Heart left ventricle (tissue), 16 donors: ENCODE measurements around the gene IL36B. TPM values are rescaled to one million over a fixed set of nuclear protein-coding genes. Genes with fewer than 3 reads are reported as not detected.

Experiments used
- ATAC-seq, 4 donors: fragments of 200-7000 bp; cut with Tn5 transposase; one replicate each; pipeline ENCODE4 v1.9.1; 2020 to 2022; ENCODE audit warnings: moderate library complexity in 4 of 4, mild to moderate bottlenecking in 3 of 4, moderate number of reproducible peaks in 1 of 4
- DNase-seq, 5 donors: peaks; one replicate each; pipeline ENCODE4 v3.0.0-alpha.2; 2020
- H3K27ac ChIP-seq, 12 donors: fragments of 200-600 bp; sonication (generic) in 4 of 12; one replicate each; pipeline versions ENCODE4 v1.5.0 to v1.8.0; 2016 to 2022; ENCODE audit warnings: mild to moderate bottlenecking in 2 of 12
- H3K27me3 ChIP-seq, 9 donors: fragments of 200-600 bp; sonication (generic) in 2 of 9; one replicate each; pipeline versions ENCODE4 v1.5.1 to v1.8.0; 2016 to 2022; ENCODE audit warnings: mild to moderate bottlenecking in 3 of 9
- H3K36me3 ChIP-seq, 9 donors: fragments of 200-600 bp; sonication (generic) in 2 of 9; one replicate each; pipeline versions ENCODE4 v1.5.0 to v1.8.0; 2018 to 2022; ENCODE audit warnings: mild to moderate bottlenecking in 2 of 9
- H3K4me1 ChIP-seq, 12 donors: fragments of 200-600 bp; sonication (generic) in 4 of 12; one replicate each; pipeline versions ENCODE4 v1.5.0 to v1.8.0; 2016 to 2022; ENCODE audit warnings: mild to moderate bottlenecking in 3 of 12
- H3K4me3 ChIP-seq, 12 donors: fragments of 200-600 bp; sonication (generic) in 4 of 12; one replicate each; pipeline versions ENCODE4 v1.5.0 to v1.8.0; 2017 to 2022; ENCODE audit warnings: mild to moderate bottlenecking in 9 of 12, moderate library complexity in 4 of 12
- H3K9me3 ChIP-seq, 12 donors: fragments of 200-600 bp; sonication (generic) in 4 of 12; one replicate each; pipeline versions ENCODE4 v1.5.0 to v1.8.0; 2016 to 2022; ENCODE audit warnings: mild to moderate bottlenecking in 1 of 12
- POLR2A ChIP-seq, 2 donors: fragments of 450-650 bp; IDR thresholded peaks; one replicate each; pipeline ENCODE4 v1.6.1; 2017; ENCODE audit warnings: antibody characterized with exemption in 2 of 2, mild to moderate bottlenecking in 2 of 2, moderate library complexity in 2 of 2
- WGBS, 4 donors: extraction: QIAGEN DNeasy Blood & Tissue Kit in 2 of 4; methylation state at CpG; one replicate each; pipeline versions ENCODE4 v1.1.5 to v1.1.7; 2013 to 2018; 5-methylcytosine and 5-hydroxymethylcytosine counted together
- intact Hi-C, 10 donors: fragments of 100-400 bp; cut with DNase I; formaldehyde crosslinking; loops; one replicate each; pipeline versions ENCODE4 v1.11.1 to v1.14.2; 2022
- polyA plus RNA-seq, 2 donors: library from polyadenylated mRNA; stranded (reverse); fragments of 200-250 nt; gene quantifications; one replicate each; pipeline ENCODE4 v1.2.3, GENCODE V29; 2013
- total RNA-seq, 9 donors: library from RNA; depleted of rRNA in 2 of 9; stranded (reverse); fragments of >200 nt in 2 of 9; fragmentation: NEBNext Ultra II Directional in 3 of 9; extraction: Animal tissue kit (Norgen Biotek cat#: 25700) in 3 of 9; gene quantifications; one replicate each; pipeline versions ENCODE4 v1.1.0 to v1.2.4, GENCODE V29; 2016 to 2023
- TF ChIP-seq, protein P1 (sequence below), 12 donors: fragments of 200-600 bp; sonication (generic) in 4 of 12; IDR thresholded peaks; one replicate each; pipeline versions ENCODE4 v1.5.0 to v1.8.0; 2018 to 2022; ENCODE audit warnings: antibody characterized with exemption in 12 of 12, mild to moderate bottlenecking in 5 of 12
- donor health status: ischemic (EF 13 %, LVEDD 7.1; RV severe dilation, severe dysfunction).
- donor health status: healthy with polysubstance abuse.
- donor health status: DM: no; HTN: yes; CAD: no.
- donor health status: DM: no; HTN: no; CAD: no.
- donor health status: ischemic (EF 25% LVEDD 6.9; RV normal size, moderate dysfunction).
- donor health status: ischemic (EF 25% LVEDD 5.7; RV mildly dilated, moderate dysfunction).
- donor health status: healthy.
- donor health status: DM: yes; HTN: yes; CAD: no.
- donor health status: ischemic (EF 35%, LVEDD 5.7; RV mildly dilated, moderate dysfunction).
- donor health status: nonischemic (EF 11% LVEDD 7.7; RV severe dilation, severe dysfunction).
- donor health status: DM: yes; HTN: yes; CAD: no.
- donor health status: PGD.
- donor health status: ischemic (EF 29% LVEDD 5.4; RV normal size, mild dysfunction).
- donor health status: nonischemic (EF 23%, LVEDD 6.1; RV moderate dilation, normal function).

The IL36B gene
- total and polyA plus RNA-seq, 11 donors = not detected

DNA sequence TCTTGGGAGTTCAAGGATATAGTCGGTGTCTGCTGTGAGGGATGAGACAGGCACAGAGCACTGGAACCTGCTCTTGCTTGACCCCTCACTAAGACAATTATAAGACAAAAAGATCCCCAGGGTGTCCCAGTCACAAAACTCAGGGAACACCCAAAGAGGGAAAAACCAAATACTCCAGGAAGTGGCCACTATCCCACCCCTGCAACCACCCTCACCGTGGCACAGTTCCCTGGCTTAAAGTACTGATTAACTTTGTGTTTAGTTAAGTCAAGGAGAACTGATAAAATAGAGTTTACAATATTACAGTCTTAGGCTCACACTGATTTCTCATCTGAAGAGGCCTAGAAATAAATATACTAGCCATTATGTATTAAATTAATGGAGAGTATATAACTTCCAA, 13.5 kb downstream of the IL36B start:
- Histone ChIP-seq H3K9me3 (peaks cover 0 to 7% (median 0%) of the 10 kb centered on the region in 12 donors), H3K4me1 (no peaks in the 10 kb centered on the region), H3K27me3 (no peaks in the 10 kb centered on the region), H3K27ac (no peak overlapping the region), H3K36me3 (no peaks in the 10 kb centered on the region), H3K4me3 (no peak overlapping the region)
- no peak for TF ChIP-seq POLR2A (IDR thresholded peaks at IDR 0.05)
- TF ChIP-seq, protein P1, sequence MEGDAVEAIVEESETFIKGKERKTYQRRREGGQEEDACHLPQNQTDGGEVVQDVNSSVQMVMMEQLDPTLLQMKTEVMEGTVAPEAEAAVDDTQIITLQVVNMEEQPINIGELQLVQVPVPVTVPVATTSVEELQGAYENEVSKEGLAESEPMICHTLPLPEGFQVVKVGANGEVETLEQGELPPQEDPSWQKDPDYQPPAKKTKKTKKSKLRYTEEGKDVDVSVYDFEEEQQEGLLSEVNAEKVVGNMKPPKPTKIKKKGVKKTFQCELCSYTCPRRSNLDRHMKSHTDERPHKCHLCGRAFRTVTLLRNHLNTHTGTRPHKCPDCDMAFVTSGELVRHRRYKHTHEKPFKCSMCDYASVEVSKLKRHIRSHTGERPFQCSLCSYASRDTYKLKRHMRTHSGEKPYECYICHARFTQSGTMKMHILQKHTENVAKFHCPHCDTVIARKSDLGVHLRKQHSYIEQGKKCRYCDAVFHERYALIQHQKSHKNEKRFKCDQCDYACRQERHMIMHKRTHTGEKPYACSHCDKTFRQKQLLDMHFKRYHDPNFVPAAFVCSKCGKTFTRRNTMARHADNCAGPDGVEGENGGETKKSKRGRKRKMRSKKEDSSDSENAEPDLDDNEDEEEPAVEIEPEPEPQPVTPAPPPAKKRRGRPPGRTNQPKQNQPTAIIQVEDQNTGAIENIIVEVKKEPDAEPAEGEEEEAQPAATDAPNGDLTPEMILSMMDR (IDR thresholded peaks at IDR 0.05) = no peak
- no peak for ATAC-seq
- DNase-seq = no peak
- intact Hi-C loops = no loop called here
- WGBS, 4 donors = 73 to 85% (median 85%) methylated on average over 2 of the region's 2 CpGs

GRCh38 chr2:113038291-113038690, 14.4 kb downstream of the IL36B start:
- H3K27me3 ChIP-seq = no peaks in the 10 kb centered on the region
- no peaks in the 10 kb centered on the region for H3K4me1 ChIP-seq
- TF ChIP-seq, protein P1 (IDR thresholded peaks at IDR 0.05) = no peak
- TF ChIP-seq POLR2A (IDR thresholded peaks at IDR 0.05) = no peak
- DNase-seq (no peak), ATAC-seq (no peak)
- no peak overlapping the region for H3K4me3 ChIP-seq
- peaks cover 0 to 7% (median 0%) of the 10 kb centered on the region in 12 donors for H3K9me3 ChIP-seq
- WGBS, 4 donors = 82 to 90% (median 85%) methylated on average over 3 of the region's 3 CpGs
- no peaks in the 10 kb centered on the region for H3K36me3 ChIP-seq
- no peak overlapping the region for H3K27ac ChIP-seq
- intact Hi-C loops = no loop called here

- no peaks in the 10 kb centered on the region for H3K27me3 ChIP-seq
- intact Hi-C loops = no loop called here
- no peak overlapping the region for H3K4me3 ChIP-seq
- no peaks in the 10 kb centered on the region for H3K9me3 ChIP-seq
- DNase-seq (no peak), ATAC-seq (no peak)
- H3K27ac ChIP-seq = no peak overlapping the region
- TF ChIP-seq, protein P1 (IDR thresholded peaks at IDR 0.05) = no peak
- no peak for TF ChIP-seq POLR2A (IDR thresholded peaks at IDR 0.05)
- H3K36me3 ChIP-seq = no peaks in the 10 kb centered on the region
- H3K4me1 ChIP-seq = no peaks in the 10 kb centered on the region
- 83 to 95% (median 86%) methylated on average over 8 to 9 of the region's 9 CpGs for WGBS, 4 donors
Measured at GRCh38 chr2:113036763-113037162, 15.9 kb downstream of the IL36B start.

GRCh38 chr2:113034016-113034415, 18.7 kb downstream of the IL36B start:
- Histone ChIP-seq H3K4me3 (no peak overlapping the region), H3K4me1 (no peaks in the 10 kb centered on the region), H3K9me3 (no peaks in the 10 kb centered on the region), H3K36me3 (no peaks in the 10 kb centered on the region), H3K27ac (no peak overlapping the region), H3K27me3 (peaks cover 0 to 12% (median 0%) of the 10 kb centered on the region in 9 donors)
- DNase-seq (no peak), ATAC-seq (no peak)
- intact Hi-C loops = no loop called here
- WGBS, 4 donors = 62 to 72% (median 65%) methylated on average over 3 of the region's 3 CpGs
- no peak for TF ChIP-seq POLR2A (IDR thresholded peaks at IDR 0.05)
- TF ChIP-seq, protein P1 (IDR thresholded peaks at IDR 0.05) = no peak
